Retinal pigment epithelial cell (primary cell): ENCODE measurements around the gene DSCAML1.

ENCODE experiments used
- DNase-seq: peaks from one replicate; pipeline ENCODE4 v3.0.0-alpha.2; 2010; ENCODE audit warnings: low read depth
- H3K4me3 ChIP-seq: 2 replicates; pipeline ENCODE4 v1.5.1; 2011; ENCODE audit warnings: mild to moderate bottlenecking, low read length, control low read depth, moderate library complexity
- CTCF ChIP-seq: conservative IDR thresholded peaks from 2 replicates; pipeline ENCODE4 v1.5.1; 2011; ENCODE audit warnings: low read depth, low read length, control low read depth, inconsistent platforms

The DSCAML1 gene

GRCh38 chr11:117443266-117444186 lies 353.5 kb downstream of the DSCAML1 start:
- H3K4me3 ChIP-seq, result no peak overlapping the region
- no peak for DNase-seq
- peak; percentile 82 for TF ChIP-seq CTCF

GRCh38 chr11:117442869-117443239 lies 354.2 kb downstream of the DSCAML1 start:
- no peak for TF ChIP-seq CTCF
- DNase-seq, result no peak

GRCh38 chr11:117442049-117442868 lies 354.8 kb downstream of the DSCAML1 start:
- H3K4me3 ChIP-seq, result no peak overlapping the region
- DNase-seq, result no peak
- no peak for TF ChIP-seq CTCF

More at GRCh38 chr11:117442869-117443239, 354.2 kb downstream of the DSCAML1 start:
- H3K4me3 ChIP-seq, result no peak overlapping the region

- TF ChIP-seq CTCF, result no peak
- no peak for DNase-seq
- no peak overlapping the region for H3K4me3 ChIP-seq
Observed at GRCh38 chr11:117441146-117441975, 355.7 kb downstream of the DSCAML1 start.

GRCh38 chr11:117440258-117440657 lies 356.8 kb downstream of the DSCAML1 start:
- no peak for TF ChIP-seq CTCF
- no peak overlapping the region for H3K4me3 ChIP-seq
- DNase-seq, result no peak

- TF ChIP-seq CTCF, result no peak
- H3K4me3 ChIP-seq, result no peak overlapping the region
- DNase-seq, result no peak
Observed at GRCh38 chr11:117439256-117439655, 357.8 kb downstream of the DSCAML1 start.
